HepG2 (cell line): ENCODE data around the gene ZNF101. TPM values are rescaled to one million over a fixed set of nuclear protein-coding genes. Genes with fewer than 3 reads are reported as not detected.

Source experiments
- AGO2 ChIP-seq: fragments of 200-400 bp; formaldehyde crosslinking; optimal IDR thresholded peaks from 2 replicates; pipeline ENCODE3; 2017; ENCODE audit warnings: mild to moderate bottlenecking, low read depth, low read length, moderate library complexity
- CHD2 ChIP-seq: IDR thresholded peaks from 2 replicates; pipeline ENCODE4 v1.6.1; 2011; ENCODE audit warnings: low read depth, low read length, improper control_type of control experiment
- FOSL1 ChIP-seq: sonication (generic); formaldehyde crosslinking; IDR thresholded peaks from 2 replicates; pipeline ENCODE4 v1.9.0; 2021; ENCODE audit warnings: missing genetic modification reagents, borderline replicate concordance
- HNRNPL ChIP-seq: fragments of 200-400 bp; formaldehyde crosslinking; IDR thresholded peaks from 2 replicates; pipeline ENCODE4 v1.6.1; 2017; ENCODE audit warnings: mild to moderate bottlenecking, low read depth, low read length
- NFRKB ChIP-seq: fragments of 450-650 bp; IDR thresholded peaks from 2 replicates; pipeline ENCODE4 v1.6.1; 2017
- SRY ChIP-seq: sonication (generic); formaldehyde crosslinking; IDR thresholded peaks from 2 replicates; pipeline ENCODE4 v1.8.0; 2022; ENCODE audit warnings: mild to moderate bottlenecking, missing genetic modification reagents
- TARDBP ChIP-seq: sonication (generic); formaldehyde crosslinking; IDR thresholded peaks from 2 replicates; pipeline ENCODE4 v1.8.0; 2022; ENCODE audit warnings: mild to moderate bottlenecking, missing genetic modification reagents
- TOPORS ChIP-seq: sonication (generic); formaldehyde crosslinking; IDR thresholded peaks from 2 replicates; pipeline ENCODE4 v1.8.0; 2023; ENCODE audit warnings: mild to moderate bottlenecking, missing genetic modification reagents
- ZKSCAN1 ChIP-seq: fragments of 150-350 bp; IDR thresholded peaks from 2 replicates; pipeline ENCODE4 v1.6.1; 2014; ENCODE audit warnings: low read length
- ZNF317 ChIP-seq: sonication (generic); formaldehyde crosslinking; IDR thresholded peaks from 2 replicates; pipeline ENCODE4 v1.5.0; 2020; ENCODE audit warnings: mild to moderate bottlenecking, missing genetic modification reagents
- ZNF337 ChIP-seq: sonication (generic); formaldehyde crosslinking; IDR thresholded peaks from 2 replicates; pipeline ENCODE4 v1.5.1; 2020; ENCODE audit warnings: missing genetic modification reagents, low read depth, mild to moderate bottlenecking, borderline replicate concordance
- polyA plus RNA-seq, 8 experiments: library from polyadenylated mRNA; depleted of rRNA in 3 of 8; stranded (reverse) in 7 of 8; unstranded in 1 of 8; fragments of >200 nt; fragmentation: Illumina TruSeq in 4 of 8; extraction: Trizol in 4 of 8; gene quantifications; 2 replicates each; pipeline versions ENCODE4 v1.2.1 to v1.2.3, GENCODE V29; 2011 to 2016; ENCODE audit warnings: low read depth in 4 of 8, missing spikeins in 1 of 8, mixed read lengths in 1 of 8; ENCODE audit not compliant: insufficient read depth in 1 of 8
- total RNA-seq, 5 experiments: library from RNA; depleted of rRNA; stranded (reverse); fragments of >200 nt; fragmentation: Illumina TruSeq; extraction: Trizol; gene quantifications; 2 replicates each; pipeline ENCODE4 v1.2.3, GENCODE V29; 2016; ENCODE audit warnings: low read depth in 1 of 5
- TF ChIP-seq, protein P1 (sequence below): sonication (generic); formaldehyde crosslinking; IDR thresholded peaks from 2 replicates; pipeline ENCODE4 v1.8.0; 2023; ENCODE audit warnings: mild to moderate bottlenecking, missing genetic modification reagents
- TF ChIP-seq, protein P2 (sequence below): IDR thresholded peaks from 2 replicates; pipeline ENCODE4 v1.6.1; 2016; ENCODE audit warnings: mild to moderate bottlenecking
- TF ChIP-seq, protein P3 (sequence below): sonication (generic); formaldehyde crosslinking; IDR thresholded peaks from 2 replicates; pipeline ENCODE4 v1.4.0; 2020; ENCODE audit warnings: missing genetic modification reagents, borderline replicate concordance
- TF ChIP-seq, protein P4 (sequence below), 2 experiments: sonication (generic) in 1 of 2; formaldehyde crosslinking in 1 of 2; IDR thresholded peaks; 2 replicates each; pipeline versions ENCODE4 v1.6.1 to v1.9.0; 2014 to 2022; ENCODE audit warnings: antibody characterized with exemption in 1 of 2, borderline replicate concordance in 1 of 2, inconsistent platforms in 1 of 2, low read depth in 1 of 2, missing genetic modification reagents in 1 of 2

ZNF101 gene
- total and polyA plus RNA-seq, 2 of the 13 experiments (the other 11 are each of a cell fraction or from before 2014, with no cell fraction given), result 12.9 to 28.9 TPM

DNA sequence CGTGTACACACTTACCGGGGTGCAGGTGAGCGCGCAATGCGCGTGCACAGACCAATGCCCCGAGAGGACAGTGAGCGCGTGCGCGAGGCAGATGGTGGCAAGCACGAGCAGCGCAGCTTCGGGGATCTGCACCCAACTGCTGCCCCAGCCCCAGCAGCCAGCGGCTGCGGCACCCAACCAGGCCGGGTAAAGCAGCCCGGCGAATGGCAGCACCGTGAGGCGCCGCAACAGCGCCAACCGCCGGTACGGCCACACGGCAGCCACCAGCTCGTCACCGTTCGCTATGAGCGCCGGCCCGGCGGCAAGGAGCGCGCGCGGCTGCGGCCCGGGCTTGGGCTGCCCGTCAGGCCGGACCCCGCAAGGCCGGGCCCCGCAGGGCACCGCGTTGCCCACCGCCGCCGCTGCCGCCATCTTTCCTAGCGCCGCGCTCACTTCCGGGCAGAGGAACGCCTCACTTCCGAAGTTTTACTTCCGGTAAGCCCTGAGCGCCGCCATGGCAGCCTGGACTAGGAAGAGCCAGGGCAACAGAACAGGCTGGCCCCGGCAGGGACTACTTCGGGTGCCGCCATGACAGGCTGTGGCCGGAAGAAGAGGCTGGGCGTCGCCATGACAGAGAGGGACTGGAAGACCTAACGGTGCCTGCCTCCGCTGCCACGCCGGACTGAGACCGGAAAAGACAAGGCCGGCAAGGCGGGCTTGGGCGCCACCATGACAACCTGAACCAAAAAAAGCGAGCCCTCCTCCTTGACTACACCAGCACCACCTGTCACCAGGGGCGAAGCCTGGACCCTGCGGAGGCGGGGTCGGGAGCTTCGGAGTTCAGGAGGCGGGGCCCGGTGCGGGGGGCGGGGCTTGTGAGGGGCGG, 5.2 kb upstream of the ZNF101 start, which contains the start of gene ATP13A1 (continued):
- TF ChIP-seq, protein P1, sequence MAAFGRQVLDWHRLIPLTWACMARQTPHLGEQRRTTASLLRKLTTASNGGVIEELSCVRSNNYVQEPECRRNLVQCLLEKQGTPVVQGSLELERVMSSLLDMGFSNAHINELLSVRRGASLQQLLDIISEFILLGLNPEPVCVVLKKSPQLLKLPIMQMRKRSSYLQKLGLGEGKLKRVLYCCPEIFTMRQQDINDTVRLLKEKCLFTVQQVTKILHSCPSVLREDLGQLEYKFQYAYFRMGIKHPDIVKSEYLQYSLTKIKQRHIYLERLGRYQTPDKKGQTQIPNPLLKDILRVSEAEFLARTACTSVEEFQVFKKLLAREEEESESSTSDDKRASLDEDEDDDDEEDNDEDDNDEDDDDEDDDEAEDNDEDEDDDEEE (CRISPR knock-in tag), result no peak
- peak; percentile 98 for TF ChIP-seq NFRKB
- TF ChIP-seq, protein P2, sequence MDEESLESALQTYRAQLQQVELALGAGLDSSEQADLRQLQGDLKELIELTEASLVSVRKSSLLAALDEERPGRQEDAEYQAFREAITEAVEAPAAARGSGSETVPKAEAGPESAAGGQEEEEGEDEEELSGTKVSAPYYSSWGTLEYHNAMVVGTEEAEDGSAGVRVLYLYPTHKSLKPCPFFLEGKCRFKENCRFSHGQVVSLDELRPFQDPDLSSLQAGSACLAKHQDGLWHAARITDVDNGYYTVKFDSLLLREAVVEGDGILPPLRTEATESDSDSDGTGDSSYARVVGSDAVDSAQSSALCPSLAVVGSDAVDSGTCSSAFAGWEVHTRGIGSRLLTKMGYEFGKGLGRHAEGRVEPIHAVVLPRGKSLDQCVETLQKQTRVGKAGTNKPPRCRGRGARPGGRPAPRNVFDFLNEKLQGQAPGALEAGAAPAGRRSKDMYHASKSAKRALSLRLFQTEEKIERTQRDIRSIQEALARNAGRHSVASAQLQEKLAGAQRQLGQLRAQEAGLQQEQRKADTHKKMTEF (CRISPR knock-in tag), result peak; percentile 49
- peak; percentile 60; the same call in 1 of the 2 replicates for TF ChIP-seq HNRNPL
- TF ChIP-seq CHD2, result peak; percentile 13; the same call in 1 of the 2 replicates
- peak; percentile 89 for TF ChIP-seq SRY (CRISPR knock-in tag)
- TF ChIP-seq TARDBP (CRISPR knock-in tag), result no peak; the same call in 1 of the 2 replicates
- TF ChIP-seq, protein P3, sequence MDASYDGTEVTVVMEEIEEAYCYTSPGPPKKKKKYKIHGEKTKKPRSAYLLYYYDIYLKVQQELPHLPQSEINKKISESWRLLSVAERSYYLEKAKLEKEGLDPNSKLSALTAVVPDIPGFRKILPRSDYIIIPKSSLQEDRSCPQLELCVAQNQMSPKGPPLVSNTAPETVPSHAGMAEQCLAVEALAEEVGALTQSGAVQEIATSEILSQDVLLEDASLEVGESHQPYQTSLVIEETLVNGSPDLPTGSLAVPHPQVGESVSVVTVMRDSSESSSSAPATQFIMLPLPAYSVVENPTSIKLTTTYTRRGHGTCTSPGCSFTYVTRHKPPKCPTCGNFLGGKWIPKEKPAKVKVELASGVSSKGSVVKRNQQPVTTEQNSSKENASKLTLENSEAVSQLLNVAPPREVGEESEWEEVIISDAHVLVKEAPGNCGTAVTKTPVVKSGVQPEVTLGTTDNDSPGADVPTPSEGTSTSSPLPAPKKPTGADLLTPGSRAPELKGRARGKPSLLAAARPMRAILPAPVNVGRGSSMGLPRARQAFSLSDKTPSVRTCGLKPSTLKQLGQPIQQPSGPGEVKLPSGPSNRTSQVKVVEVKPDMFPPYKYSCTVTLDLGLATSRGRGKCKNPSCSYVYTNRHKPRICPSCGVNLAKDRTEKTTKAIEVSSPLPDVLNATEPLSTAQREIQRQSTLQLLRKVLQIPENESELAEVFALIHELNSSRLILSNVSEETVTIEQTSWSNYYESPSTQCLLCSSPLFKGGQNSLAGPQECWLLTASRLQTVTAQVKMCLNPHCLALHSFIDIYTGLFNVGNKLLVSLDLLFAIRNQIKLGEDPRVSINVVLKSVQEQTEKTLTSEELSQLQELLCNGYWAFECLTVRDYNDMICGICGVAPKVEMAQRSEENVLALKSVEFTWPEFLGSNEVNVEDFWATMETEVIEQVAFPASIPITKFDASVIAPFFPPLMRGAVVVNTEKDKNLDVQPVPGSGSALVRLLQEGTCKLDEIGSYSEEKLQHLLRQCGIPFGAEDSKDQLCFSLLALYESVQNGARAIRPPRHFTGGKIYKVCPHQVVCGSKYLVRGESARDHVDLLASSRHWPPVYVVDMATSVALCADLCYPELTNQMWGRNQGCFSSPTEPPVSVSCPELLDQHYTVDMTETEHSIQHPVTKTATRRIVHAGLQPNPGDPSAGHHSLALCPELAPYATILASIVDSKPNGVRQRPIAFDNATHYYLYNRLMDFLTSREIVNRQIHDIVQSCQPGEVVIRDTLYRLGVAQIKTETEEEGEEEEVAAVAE (CRISPR knock-in tag), result peak; percentile 19; the same call in 1 of the 2 replicates
- TF ChIP-seq, protein P4, sequence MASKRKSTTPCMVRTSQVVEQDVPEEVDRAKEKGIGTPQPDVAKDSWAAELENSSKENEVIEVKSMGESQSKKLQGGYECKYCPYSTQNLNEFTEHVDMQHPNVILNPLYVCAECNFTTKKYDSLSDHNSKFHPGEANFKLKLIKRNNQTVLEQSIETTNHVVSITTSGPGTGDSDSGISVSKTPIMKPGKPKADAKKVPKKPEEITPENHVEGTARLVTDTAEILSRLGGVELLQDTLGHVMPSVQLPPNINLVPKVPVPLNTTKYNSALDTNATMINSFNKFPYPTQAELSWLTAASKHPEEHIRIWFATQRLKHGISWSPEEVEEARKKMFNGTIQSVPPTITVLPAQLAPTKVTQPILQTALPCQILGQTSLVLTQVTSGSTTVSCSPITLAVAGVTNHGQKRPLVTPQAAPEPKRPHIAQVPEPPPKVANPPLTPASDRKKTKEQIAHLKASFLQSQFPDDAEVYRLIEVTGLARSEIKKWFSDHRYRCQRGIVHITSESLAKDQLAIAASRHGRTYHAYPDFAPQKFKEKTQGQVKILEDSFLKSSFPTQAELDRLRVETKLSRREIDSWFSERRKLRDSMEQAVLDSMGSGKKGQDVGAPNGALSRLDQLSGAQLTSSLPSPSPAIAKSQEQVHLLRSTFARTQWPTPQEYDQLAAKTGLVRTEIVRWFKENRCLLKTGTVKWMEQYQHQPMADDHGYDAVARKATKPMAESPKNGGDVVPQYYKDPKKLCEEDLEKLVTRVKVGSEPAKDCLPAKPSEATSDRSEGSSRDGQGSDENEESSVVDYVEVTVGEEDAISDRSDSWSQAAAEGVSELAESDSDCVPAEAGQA (IDR thresholded peaks at IDR 0.05; ENCODE audit: low read depth), result peak; percentile 94
- TF ChIP-seq, protein P4 (CRISPR knock-in tag; IDR thresholded peaks at IDR 0.05; ENCODE audit: borderline replicate concordance), result 0 out of 2 replicates have a peak, but pooled peaks have one; percentile 11
- TF ChIP-seq TOPORS (CRISPR knock-in tag), result peak; percentile 90; the same call in 1 of the 2 replicates
- 0 out of 2 replicates have a peak, but pooled peaks have one; percentile 39 for TF ChIP-seq ZKSCAN1
- no peak for TF ChIP-seq ZNF337 (CRISPR knock-in tag)
- peak; percentile 86 for TF ChIP-seq AGO2
- TF ChIP-seq FOSL1 (CRISPR knock-in tag), result no peak
- TF ChIP-seq ZNF317 (CRISPR knock-in tag), result peak; percentile 28; the same call in 1 of the 2 replicates
